GM18861 (cell line): ENCODE results near the gene ZNF746.
"Not testable (repeated sequence)": the region's sequence is repeated elsewhere in the genome, so short reads cannot be mapped to it uniquely, and the experiment has no call there.

Experiments used
- ATAC-seq: cut with Tn5 transposase; IDR thresholded peaks from one replicate; pipeline ENCODE4 v1.9.1; 2021; ENCODE audit not compliant: unreplicated experiment

ZNF746 gene

GRCh38 chr7:149497467-149498261 lies at the start of gene ZNF746:
Gene ZNF746 (minus strand): TSS chr7:149497809. CDS start chr7:149497536, 273 bp downstream.
- ATAC-seq: peak; percentile 94

GRCh38 chr7:149547126-149547525 lies 49.5 kb upstream of the ZNF746 start:
- no peak for ATAC-seq

GRCh38 chr7:149546331-149546730 lies 48.7 kb upstream of the ZNF746 start:
- ATAC-seq: no peak

- ATAC-seq: no peak
Measured at GRCh38 chr7:149544028-149544427, 46.4 kb upstream of the ZNF746 start.

- ATAC-seq: no peak
Measured at GRCh38 chr7:149532654-149533053, 35.0 kb upstream of the ZNF746 start.

- no peak for ATAC-seq
Measured at GRCh38 chr7:149529136-149529718, 31.6 kb upstream of the ZNF746 start.

- ATAC-seq: no peak
Measured at GRCh38 chr7:149527414-149527813, 29.8 kb upstream of the ZNF746 start.

- ATAC-seq: no peak
Measured at GRCh38 chr7:149525280-149525679, 27.7 kb upstream of the ZNF746 start.

- ATAC-seq: no peak
Measured at GRCh38 chr7:149524394-149524793, 26.8 kb upstream of the ZNF746 start.

GRCh38 chr7:149510248-149510647 lies 12.6 kb upstream of the ZNF746 start:
- no peak for ATAC-seq

- ATAC-seq: no peak
Measured at GRCh38 chr7:149509774-149510173, 12.2 kb upstream of the ZNF746 start.

GRCh38 chr7:149505551-149505950 lies 7.9 kb upstream of the ZNF746 start:
- ATAC-seq: no peak

- ATAC-seq: no peak
Measured at GRCh38 chr7:149501651-149502050, 4.0 kb upstream of the ZNF746 start.

GRCh38 chr7:149500910-149501309 lies 3.3 kb upstream of the ZNF746 start:
- ATAC-seq: no peak

GRCh38 chr7:149500201-149500600 lies 2.6 kb upstream of the ZNF746 start:
- ATAC-seq: no peak

GRCh38 chr7:149498811-149499210 lies 1.2 kb upstream of the ZNF746 start:
- no peak for ATAC-seq

- ATAC-seq: peak; percentile 4
Measured at GRCh38 chr7:149496642-149497391, 792 bp downstream of the ZNF746 start.

GRCh38 chr7:149495785-149496641 lies 1.6 kb downstream of the ZNF746 start:
- no peak for ATAC-seq

- ATAC-seq: no peak
Measured at GRCh38 chr7:149494738-149495368, 2.8 kb downstream of the ZNF746 start.

- not testable (repeated sequence) for ATAC-seq
Measured at GRCh38 chr7:149493975-149494374, 3.6 kb downstream of the ZNF746 start.
